CD4-positive, alpha-beta T cell treated with Interferon alpha-2 for 1 hour (primary cell): Measurements from ENCODE around the gene ZNF638.
"Not testable (repeated sequence)": the region's sequence is repeated elsewhere in the genome, so short reads cannot be mapped to it uniquely, and the experiment has no call there.

Experiments
- DNase-seq, 2 donors: peaks; one replicate each; pipeline ENCODE4 v3.0.0-alpha.2; 2020 to 2022

Gene ZNF638, protein sequence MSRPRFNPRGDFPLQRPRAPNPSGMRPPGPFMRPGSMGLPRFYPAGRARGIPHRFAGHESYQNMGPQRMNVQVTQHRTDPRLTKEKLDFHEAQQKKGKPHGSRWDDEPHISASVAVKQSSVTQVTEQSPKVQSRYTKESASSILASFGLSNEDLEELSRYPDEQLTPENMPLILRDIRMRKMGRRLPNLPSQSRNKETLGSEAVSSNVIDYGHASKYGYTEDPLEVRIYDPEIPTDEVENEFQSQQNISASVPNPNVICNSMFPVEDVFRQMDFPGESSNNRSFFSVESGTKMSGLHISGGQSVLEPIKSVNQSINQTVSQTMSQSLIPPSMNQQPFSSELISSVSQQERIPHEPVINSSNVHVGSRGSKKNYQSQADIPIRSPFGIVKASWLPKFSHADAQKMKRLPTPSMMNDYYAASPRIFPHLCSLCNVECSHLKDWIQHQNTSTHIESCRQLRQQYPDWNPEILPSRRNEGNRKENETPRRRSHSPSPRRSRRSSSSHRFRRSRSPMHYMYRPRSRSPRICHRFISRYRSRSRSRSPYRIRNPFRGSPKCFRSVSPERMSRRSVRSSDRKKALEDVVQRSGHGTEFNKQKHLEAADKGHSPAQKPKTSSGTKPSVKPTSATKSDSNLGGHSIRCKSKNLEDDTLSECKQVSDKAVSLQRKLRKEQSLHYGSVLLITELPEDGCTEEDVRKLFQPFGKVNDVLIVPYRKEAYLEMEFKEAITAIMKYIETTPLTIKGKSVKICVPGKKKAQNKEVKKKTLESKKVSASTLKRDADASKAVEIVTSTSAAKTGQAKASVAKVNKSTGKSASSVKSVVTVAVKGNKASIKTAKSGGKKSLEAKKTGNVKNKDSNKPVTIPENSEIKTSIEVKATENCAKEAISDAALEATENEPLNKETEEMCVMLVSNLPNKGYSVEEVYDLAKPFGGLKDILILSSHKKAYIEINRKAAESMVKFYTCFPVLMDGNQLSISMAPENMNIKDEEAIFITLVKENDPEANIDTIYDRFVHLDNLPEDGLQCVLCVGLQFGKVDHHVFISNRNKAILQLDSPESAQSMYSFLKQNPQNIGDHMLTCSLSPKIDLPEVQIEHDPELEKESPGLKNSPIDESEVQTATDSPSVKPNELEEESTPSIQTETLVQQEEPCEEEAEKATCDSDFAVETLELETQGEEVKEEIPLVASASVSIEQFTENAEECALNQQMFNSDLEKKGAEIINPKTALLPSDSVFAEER (N-terminal part only)

DNA sequence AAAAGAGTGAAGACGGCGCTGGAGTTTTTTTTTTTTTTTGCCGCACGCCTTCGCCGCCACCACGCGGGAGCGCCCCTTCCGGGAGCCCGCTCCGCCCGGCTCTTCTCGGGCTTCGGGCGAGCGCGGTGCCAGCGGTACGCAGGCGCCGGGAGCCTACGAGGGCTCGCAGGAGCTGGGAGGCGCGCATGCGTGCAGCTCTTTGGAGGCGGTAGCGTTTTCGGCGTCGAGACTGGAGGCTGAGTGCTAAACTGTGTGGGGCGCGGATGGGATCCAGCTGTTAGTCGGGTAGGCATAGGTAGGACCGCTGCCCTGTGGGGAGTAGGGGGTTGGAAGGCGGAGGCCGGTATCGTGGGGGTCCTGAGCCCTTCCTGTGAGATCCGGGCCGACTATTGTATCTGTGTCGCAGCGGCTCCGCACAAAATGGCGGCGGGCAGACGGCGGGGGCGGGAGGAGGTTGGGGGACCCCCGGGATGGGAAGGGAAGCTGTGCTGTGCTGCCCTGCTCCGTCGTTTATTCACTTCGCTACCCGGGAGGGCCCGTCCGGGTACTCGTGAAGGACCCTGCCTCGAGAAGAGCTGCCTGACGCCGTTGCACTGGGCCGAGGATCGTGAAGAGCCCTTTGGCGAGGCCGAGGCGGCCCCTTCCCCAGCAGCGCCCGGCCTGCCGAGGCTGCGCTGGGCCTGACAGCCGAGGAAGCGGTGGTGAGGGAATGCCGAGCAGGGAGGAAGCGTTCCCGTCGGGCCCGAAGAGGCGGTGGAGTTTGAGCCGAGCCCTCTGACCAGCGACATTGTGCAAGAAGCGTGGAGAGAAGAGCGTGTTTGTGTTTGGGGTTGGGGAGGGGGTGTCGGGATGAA lies at the start of gene ZNF638:
TSS of gene ZNF638 (plus strand) at position 202 of the 854 bp plus-strand sequence. CDS start 17,173 bp downstream, outside the sequence.
- peak; percentile 93 for DNase-seq

GRCh38 chr2:71281950-71282349 lies 49.6 kb upstream of the ZNF638 start:
- no peak for DNase-seq

DNA sequence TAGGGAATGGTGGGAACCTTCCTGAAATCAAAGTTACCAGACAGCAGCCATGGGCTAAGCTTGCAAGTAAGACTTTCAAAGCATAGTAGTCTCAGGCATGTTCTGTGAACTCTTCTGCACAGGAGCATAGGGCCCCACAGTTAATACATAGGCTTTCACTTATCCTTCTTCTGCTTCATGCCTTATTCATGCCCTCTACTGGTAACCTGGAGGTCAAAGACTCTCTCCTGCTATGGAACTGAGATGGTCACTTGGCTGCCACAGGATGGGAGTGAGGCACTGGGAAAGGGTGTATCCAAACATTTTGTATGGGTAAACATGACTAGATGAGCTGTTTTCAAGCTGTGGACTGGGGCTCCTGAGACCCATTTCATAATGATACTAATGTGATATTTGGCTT lies 49.1 kb upstream of the ZNF638 start:
- peak in 1 of 2 donors; percentile 3 for DNase-seq

DNA sequence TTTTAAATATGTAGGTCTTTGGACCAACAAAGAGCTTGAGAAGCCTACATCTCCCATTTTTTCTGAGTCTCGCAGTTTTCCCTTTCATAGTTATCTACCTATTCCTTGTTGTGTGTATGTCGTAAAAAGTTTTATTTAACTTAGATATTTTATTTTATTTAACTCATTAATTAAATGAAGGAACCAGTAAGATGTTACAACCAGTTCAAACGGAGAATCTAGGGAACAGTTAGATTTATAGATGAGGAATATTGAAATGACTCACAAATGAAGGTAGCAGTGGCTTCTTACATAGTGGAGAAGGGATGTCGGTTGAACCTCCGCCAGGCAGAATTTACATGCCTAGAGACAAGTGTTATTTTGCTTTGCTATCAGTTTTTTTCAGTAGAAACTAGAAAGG lies 48.5 kb upstream of the ZNF638 start:
- DNase-seq, result no peak

DNA sequence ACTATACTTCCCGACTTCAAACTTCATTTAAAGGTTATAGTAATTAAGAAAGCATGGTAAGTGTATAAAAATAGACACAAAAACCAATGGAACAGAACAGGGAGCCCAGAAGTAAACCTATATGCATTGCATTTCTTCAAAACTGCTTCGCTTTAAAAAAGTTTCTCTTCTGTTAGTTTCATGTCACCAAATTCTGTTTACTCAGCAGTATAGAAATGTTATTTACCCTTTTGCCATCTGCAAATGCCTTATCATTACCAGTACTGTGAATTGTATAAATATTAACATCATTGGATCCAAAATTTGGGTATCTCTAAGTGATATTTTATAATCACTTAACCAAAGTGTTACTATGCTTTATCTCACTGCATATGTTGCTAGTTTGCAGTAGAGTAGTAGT lies 45.9 kb upstream of the ZNF638 start:
- no peak for DNase-seq

DNA sequence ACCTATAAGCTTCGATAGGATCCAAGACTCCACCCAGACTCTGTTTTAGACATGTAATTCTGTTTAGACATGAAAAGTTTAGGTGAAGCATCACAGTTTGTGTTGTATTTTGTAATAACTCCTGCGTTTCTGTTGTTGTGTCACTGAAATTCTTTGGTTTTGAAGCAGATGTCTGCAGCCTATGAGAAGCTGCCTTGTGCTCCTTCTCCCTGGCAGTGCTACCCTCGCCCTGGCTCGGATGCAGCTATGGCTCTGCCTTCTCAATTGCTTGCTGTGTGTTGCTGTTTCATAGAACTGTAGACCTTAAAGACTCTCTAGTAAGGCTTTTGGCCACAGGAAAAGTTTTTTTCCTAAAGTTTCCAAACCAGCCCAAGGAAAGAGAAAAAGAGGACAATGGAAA lies 40.2 kb upstream of the ZNF638 start:
- DNase-seq, result no peak

DNA sequence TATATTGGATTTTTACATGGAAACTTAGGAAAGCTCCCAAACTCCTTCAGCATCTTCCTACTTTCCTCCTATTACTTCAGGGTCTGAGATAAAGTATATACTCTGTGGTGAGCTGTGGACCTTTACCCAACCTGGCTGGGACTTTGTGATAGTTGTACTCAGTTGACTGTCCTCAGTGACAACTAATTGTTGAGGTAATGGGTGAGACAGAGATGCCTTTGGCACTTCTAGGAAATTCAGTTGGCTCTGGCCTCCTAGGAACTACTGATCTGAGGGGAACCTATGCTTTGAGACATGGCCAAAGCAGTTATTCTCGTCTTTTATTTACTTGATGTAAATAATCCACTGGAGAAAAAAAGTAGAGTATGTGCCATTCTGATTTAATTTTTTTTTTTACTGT lies 39.4 kb upstream of the ZNF638 start:
- no peak for DNase-seq

GRCh38 chr2:71298914-71299313 lies 32.7 kb upstream of the ZNF638 start:
- no peak for DNase-seq

DNA sequence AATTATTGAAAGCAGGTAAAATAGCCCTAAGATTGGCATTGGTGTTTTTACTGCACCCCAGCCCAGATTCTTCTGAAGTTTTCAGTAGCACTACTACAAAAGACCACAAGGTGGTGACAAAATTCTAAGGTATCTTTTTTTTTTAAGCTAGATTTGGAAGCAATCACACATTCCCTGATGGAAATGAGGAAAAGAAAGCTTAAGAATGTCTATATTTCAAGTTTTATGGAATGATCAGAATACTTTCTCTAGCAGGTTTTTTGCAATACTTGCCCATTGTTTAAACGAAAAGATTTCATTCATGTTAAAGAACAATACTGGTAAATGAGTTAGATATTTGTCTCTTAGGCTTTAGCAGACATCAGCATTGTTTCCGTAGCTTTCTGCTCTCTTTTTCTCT lies 32.1 kb upstream of the ZNF638 start:
- peak in 1 of 2 donors; percentile 43 for DNase-seq

DNA sequence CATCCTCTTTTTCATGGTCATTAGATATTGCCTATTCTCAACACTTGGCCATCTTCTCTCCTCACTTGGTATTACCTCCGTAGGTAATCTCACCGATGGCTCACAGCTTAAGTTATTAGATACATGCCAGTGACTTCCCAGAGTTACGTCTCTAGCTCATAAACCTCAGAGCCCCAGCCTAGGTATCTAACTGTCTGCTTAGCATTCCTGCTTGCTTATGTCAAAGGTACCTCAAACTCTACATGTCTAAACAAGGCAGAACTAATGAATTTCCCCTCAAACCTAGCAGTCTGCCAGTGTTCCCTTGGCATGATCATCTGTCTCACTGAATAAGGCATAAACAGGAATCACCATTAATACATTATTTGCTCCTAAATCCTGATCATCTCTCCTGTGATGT lies 27.7 kb upstream of the ZNF638 start:
- no peak for DNase-seq

- DNase-seq, result no peak
Measured at GRCh38 chr2:71306762-71307161, 24.8 kb upstream of the ZNF638 start.

GRCh38 chr2:71313016-71313766 lies 18.4 kb upstream of the ZNF638 start:
- no peak for DNase-seq

DNA sequence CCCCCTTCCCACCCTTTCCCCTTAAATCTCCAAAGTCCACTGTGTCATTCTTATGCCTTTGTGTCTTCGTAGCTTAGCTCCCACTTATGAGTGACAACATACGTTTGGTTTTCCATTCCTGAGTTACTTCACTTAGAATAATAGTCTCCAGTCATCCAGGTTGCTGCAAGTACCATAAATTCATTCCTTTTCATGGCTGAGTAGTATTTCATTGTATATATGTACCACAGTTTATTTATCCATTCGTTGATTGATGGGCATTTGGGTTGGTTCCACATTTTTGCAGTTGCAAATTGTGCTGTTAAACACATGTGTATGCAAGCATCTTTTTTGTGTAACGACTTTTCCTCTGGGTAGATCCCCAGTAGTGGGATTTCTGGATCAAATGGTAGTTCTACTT lies 14.5 kb upstream of the ZNF638 start:
- no peak for DNase-seq

DNA sequence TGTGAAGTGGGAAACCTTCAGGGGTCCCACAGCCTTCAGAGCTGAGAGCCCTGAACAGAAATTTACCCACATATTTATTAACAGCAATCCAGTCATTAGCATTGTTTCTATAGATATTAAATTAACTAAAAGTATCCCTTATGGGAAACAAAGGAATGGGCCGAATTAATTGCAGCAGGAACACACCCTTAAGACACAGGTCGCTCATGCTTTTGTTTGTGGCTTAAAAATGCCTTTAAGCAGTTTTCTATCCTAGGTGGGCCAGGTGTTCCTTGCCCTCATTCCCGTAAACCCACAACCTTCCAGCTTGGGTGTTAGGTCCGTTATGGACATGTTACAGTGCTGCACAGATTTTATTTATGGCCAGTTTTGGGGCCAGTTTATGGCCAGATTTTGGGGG lies 13.7 kb upstream of the ZNF638 start:
- not testable (repeated sequence) for DNase-seq

- no peak for DNase-seq
Measured at GRCh38 chr2:71323386-71323785, 8.2 kb upstream of the ZNF638 start.

DNA sequence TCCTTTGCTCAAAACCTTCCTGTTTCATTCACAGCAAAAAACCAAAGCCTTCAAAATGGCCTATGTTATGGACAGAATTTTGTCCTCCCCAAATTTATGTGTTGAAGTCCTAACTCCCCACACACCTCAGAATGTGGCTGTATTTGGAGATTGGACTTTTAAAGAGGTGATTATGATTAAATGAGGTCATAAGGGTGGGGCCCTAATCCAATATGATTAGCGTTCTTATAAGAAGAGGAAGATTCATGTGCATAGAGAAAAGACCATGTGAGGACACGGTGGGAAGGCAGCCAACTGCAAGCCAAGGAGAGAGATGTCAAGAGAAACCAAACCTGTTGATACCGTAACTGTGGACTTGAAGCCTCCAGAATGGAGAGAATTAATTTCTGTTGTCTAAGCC lies 4.6 kb upstream of the ZNF638 start:
- no peak for DNase-seq

DNA sequence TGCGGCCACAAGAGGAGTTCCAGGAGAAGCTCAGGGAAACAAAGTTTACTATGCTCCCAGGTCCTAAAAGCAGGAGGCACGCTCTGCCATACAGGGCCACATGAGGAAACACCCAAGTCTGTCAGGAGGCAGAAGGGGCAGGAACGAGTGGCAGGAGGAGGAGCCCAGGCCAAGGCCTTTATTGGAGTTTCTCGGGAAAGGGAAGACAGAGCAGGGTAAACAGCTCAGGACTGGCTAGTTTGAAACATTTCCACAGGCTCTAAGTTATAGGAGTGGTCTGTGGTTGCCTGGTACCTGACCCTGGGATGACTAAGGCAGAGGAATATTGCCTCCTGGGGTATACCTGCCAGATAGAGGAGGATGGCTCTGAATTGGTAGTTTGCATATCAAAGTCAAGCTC lies 3.7 kb upstream of the ZNF638 start:
- DNase-seq, result no peak

GRCh38 chr2:71330155-71330554 lies 1.4 kb upstream of the ZNF638 start:
- DNase-seq, result no peak

- DNase-seq, result no peak
Measured at GRCh38 chr2:71330585-71331330, 824 bp upstream of the ZNF638 start.

DNA sequence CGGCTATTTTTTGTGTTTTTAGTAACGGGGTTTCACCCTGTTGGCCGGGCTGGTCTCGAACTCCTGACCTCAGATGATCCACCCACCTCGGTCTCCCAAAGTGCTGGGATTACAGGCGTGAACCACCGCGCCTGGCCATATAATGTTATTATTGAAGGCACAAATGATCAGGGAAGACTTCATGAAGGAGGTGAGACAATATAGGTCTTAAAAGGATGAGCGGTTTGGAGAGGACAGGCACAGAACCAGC lies 326 bp upstream of the ZNF638 start:
- not testable (repeated sequence) for DNase-seq

GRCh38 chr2:71332435-71332796 lies 834 bp downstream of the ZNF638 start:
- no peak for DNase-seq
